T-helper 1 cell treated with Interleukin-12 subunit alpha and Interleukin-12 subunit beta and Interleukin-4 antibody, amounts not matched to agents 30 ng/mL and 1 ng/mL, for 36 hours (primary cell): ENCODE measurements around the gene UBAP2. TPM values are rescaled to one million over a fixed set of nuclear protein-coding genes. Genes with fewer than 3 reads are reported as not detected.

ENCODE experiments used
- intact Hi-C: fragments of 100-400 bp; cut with micrococcal nuclease; formaldehyde crosslinking; loops from one replicate; pipeline ENCODE4 v1.15.1; 2024
- total RNA-seq: library from RNA; stranded (reverse); gene quantifications from 2 replicates; pipeline ENCODE4 v1.2.3, GENCODE V29; 2022

Gene UBAP2
- total RNA-seq, 1 donor from 2014 or later = 48.5 TPM

GRCh38 chr9:33880211-33881089 is 168.2 kb downstream of the UBAP2 start:
- intact Hi-C loops = no loop called here

DNA sequence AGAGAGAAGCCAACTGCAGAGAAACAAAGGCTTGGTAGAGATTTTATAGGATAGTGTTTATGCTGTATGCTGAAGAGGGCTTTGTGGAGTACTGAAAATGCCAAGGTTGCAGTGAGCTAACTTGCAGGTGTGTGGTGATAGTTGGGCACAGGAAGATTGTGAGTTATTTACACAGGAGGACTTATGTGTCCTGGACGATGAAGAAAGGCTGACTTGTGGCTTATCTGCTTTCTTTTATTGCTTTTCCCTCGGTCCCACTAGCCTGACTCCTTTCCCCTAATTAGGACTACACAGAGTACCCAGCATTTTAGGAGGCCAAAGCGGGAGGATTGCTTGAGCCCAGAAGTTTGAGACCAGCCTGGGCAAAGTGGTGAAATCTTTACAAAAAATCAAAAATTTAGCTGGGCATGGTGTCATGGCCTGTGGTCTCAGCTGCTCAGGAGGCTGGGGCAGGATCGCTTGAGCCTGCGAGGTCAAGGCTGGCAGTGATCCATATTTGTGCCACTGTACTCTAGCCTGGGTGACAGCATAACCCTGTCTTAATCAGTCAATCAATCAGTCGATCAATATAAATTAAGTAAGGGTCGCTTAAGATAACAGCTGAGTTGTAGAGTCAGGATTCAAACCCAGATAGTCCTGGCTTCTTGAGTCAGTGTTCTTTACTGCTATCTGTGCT is 169.9 kb downstream of the UBAP2 start:
- intact Hi-C loops = no loop called here

DNA sequence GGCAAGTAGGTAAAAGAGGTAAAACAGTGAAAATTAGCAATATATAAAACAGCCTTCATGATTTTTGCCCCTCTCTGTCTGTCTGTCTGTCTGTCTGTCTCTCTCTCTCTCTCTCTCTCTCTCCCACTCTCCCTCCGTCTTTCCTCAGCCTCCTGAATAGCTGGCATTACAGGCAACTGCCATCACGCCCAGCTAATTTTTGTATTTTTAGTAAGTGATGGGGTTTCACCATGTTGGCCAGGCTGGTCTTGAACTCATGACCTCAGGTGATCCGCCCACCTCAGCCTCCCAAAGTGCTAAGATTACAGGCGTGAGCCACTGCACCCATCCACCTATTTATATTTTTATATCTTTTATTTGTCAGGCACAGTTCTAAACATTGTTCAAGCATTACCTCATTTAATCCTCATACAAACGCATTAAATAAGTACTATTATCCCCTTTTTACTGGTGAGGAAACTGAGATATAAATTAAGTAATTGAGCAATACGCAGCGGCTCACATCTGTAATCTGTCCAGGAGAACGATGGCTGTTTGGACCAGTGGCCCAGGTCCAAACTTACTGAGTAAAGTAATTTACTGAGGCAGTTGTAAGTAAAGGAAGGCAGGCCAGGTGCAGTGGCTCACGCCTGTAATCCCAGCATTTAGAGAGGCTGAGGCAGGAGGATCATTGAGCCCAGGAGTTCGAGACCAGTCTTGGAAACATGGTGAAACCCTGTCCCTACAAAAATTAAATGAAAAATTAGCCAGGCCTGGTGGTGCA is 170.8 kb downstream of the UBAP2 start:
- intact Hi-C loops = no loop called here

Other genes with a start within 250 kb of the UBAP2 start
- gene UBE2R2, start 231.7 kb downstream of the UBAP2 start, total RNA-seq = 34.5 TPM in 2 replicates
- gene DCAF12, start 77.8 kb upstream of the UBAP2 start, total RNA-seq = 39.7 and 45.7 TPM in 2 replicates
- gene UBAP1, start 130.2 kb upstream of the UBAP2 start, total RNA-seq = 35.2 and 38.6 TPM in 2 replicates